Osteocyte (in vitro differentiated cells): ENCODE data around the gene KCNK18. TPM values are rescaled to one million over a fixed set of nuclear protein-coding genes. Genes with fewer than 3 reads are reported as not detected.
"Not testable (repeated sequence)": the region's sequence is repeated elsewhere in the genome, so short reads cannot be mapped to it uniquely, and the experiment has no call there.

Experiments used
- DNase-seq: peaks from one replicate; pipeline ENCODE4 v3.0.0; 2021; ENCODE audit warnings: mixed read lengths; ENCODE audit not compliant: unreplicated experiment; ENCODE audit errors: extremely low spot score
- H3K27ac Mint-ChIP-seq: one replicate; pipeline ENCODE4 v1.8.0; 2021; ENCODE audit warnings: mild to moderate bottlenecking, mixed read lengths; ENCODE audit not compliant: unreplicated experiment
- H3K27me3 Mint-ChIP-seq: one replicate; pipeline ENCODE4 v1.8.0; 2021; ENCODE audit warnings: mixed read lengths; ENCODE audit not compliant: unreplicated experiment
- H3K36me3 Mint-ChIP-seq: one replicate; pipeline ENCODE4 v1.8.0; 2021; ENCODE audit warnings: mixed read lengths; ENCODE audit not compliant: unreplicated experiment
- H3K4me1 Mint-ChIP-seq: one replicate; pipeline ENCODE4 v1.8.0; 2021; ENCODE audit warnings: mixed read lengths; ENCODE audit not compliant: unreplicated experiment
- H3K4me3 Mint-ChIP-seq: one replicate; pipeline ENCODE4 v1.8.0; 2021; ENCODE audit warnings: mild to moderate bottlenecking, moderate library complexity, mixed read lengths; ENCODE audit not compliant: unreplicated experiment
- H3K9me3 Mint-ChIP-seq: one replicate; pipeline ENCODE4 v1.8.0; 2021; ENCODE audit warnings: mixed read lengths; ENCODE audit not compliant: unreplicated experiment
- total RNA-seq: library from RNA; stranded (reverse); gene quantifications from 2 replicates; pipeline ENCODE4 v1.2.1, GENCODE V29; 2021
- TF ChIP-seq, protein P1 (sequence below): fragments of 200-600 bp; sonication (generic); IDR thresholded peaks from 2 replicates; pipeline ENCODE4 v1.5.0; 2021; ENCODE audit warnings: antibody characterized with exemption, mild to moderate bottlenecking, moderate library complexity

The KCNK18 gene
- total RNA-seq, 1 donor from 2014 or later = not detected

DNA sequence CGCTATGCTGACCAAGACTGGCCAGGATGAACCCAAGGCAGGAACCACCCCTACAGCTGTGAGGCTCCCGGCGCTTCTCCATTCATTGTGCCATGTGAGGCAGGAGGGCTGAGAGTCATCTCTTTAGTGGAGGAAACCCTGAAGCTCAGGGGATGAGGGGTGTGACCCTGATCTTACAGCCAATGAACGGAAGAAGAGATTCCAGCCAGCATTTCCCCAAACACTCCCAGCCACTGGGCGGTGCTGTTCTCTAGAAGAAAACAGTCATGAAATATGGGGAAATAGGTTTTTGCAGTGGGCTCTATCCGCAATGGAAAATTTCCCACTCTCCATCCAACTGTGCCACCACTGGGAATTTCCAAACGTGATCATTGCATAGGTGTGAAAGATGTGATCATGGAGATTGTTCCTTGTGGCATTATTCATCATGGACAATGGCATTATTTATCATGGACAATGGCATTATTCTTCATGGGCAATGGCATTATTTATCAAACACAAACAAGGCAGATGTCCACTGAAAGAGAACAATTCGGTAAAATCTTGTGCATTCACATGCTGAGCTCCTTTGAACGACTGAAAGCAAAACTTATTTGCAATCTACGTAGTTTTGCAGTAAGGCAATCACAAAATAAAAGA is 29.6 kb downstream of the KCNK18 start:
- no peak for DNase-seq
- no peak overlapping the region for H3K4me3 Mint-ChIP-seq
- no peaks in the 10 kb centered on the region for H3K4me1 Mint-ChIP-seq
- H3K27me3 Mint-ChIP-seq = peaks cover 44% of the 10 kb centered on the region
- H3K36me3 Mint-ChIP-seq = no peaks in the 10 kb centered on the region
- H3K9me3 Mint-ChIP-seq = no peaks in the 10 kb centered on the region
- H3K27ac Mint-ChIP-seq = no peak overlapping the region
- TF ChIP-seq, protein P1, sequence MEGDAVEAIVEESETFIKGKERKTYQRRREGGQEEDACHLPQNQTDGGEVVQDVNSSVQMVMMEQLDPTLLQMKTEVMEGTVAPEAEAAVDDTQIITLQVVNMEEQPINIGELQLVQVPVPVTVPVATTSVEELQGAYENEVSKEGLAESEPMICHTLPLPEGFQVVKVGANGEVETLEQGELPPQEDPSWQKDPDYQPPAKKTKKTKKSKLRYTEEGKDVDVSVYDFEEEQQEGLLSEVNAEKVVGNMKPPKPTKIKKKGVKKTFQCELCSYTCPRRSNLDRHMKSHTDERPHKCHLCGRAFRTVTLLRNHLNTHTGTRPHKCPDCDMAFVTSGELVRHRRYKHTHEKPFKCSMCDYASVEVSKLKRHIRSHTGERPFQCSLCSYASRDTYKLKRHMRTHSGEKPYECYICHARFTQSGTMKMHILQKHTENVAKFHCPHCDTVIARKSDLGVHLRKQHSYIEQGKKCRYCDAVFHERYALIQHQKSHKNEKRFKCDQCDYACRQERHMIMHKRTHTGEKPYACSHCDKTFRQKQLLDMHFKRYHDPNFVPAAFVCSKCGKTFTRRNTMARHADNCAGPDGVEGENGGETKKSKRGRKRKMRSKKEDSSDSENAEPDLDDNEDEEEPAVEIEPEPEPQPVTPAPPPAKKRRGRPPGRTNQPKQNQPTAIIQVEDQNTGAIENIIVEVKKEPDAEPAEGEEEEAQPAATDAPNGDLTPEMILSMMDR = peak; percentile 34

DNA sequence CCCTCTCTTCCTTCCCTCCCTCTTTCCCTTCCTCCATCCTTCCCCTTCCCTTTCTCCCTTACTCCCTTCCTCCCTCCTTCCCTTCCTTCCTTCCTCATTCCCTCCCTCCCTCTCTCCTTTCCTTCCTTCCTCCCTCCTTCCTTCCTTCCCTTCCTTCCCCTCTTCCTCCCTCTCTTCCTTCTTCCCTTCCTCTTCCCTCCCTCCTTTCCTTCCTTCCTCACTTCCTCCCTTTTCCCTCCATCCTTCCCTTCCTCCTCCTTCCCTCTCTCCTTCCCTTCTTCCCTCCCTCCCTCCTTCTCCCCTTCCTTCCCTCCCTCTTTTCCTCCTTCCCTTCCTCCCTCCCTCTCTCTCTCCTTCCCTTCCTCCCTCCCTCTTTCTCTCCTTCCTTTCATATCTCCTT is 30.9 kb downstream of the KCNK18 start:
- peaks cover 51% of the 10 kb centered on the region for H3K27me3 Mint-ChIP-seq
- no peaks in the 10 kb centered on the region for H3K36me3 Mint-ChIP-seq
- H3K9me3 Mint-ChIP-seq = no peaks in the 10 kb centered on the region
- H3K4me1 Mint-ChIP-seq = no peaks in the 10 kb centered on the region
- H3K4me3 Mint-ChIP-seq = no peak overlapping the region
- TF ChIP-seq, protein P1 = no peak
- H3K27ac Mint-ChIP-seq = no peak overlapping the region
- no peak for DNase-seq

DNA sequence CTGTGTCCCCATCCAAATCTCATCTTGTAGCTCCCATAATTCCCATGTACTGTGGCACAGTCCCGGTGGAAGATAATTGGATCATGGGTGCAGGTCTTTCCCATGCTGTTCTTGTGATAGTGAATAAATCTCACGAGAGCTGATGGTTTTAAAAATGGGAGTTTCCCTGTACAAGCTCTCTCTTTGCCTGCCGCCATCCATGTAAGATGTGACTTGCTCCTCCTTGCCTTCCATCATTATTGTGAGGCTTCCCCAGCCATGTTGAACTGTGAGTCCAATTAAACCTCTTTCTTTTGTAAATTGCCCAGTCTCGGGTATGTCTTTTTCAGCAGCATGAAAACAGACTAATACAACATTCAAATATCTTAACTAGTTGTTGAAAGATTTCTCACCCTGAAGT is 32.8 kb downstream of the KCNK18 start:
- H3K36me3 Mint-ChIP-seq, H3K27ac Mint-ChIP-seq, DNase-seq, H3K4me1 Mint-ChIP-seq, H3K9me3 Mint-ChIP-seq, H3K4me3 Mint-ChIP-seq: not testable (repeated sequence)
- H3K27me3 Mint-ChIP-seq = peaks cover 69% of the 10 kb centered on the region

DNA sequence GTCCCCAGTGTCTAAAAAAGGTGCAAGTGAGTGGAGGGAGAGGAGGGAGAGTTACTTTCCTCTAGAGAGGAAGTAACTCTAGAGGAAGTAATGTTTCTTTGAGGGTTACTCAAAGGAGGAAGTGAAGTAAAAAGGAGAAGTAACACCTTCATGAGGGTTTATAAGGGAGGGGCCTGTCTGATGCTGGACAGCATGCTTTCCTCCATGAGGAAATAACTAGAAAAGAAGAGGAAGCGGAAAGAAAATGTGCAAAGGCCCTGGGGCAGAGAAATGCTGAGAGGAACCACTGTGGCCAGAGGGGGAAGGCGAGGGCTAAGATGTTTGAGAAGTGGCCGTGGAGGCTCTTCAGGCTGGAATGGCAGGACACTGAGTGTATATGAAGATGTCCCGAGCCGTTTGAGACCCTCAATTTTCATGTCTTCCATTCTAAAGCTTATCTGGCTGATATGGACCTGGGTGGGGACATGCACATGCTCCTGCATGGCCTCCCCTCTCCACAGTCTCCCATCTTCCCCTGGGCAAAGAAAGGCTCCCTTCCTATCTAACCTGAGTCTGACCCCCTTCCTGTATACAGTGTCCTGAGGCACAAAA is 40.2 kb downstream of the KCNK18 start:
- peaks cover 3% of the 10 kb centered on the region for H3K4me1 Mint-ChIP-seq

DNA sequence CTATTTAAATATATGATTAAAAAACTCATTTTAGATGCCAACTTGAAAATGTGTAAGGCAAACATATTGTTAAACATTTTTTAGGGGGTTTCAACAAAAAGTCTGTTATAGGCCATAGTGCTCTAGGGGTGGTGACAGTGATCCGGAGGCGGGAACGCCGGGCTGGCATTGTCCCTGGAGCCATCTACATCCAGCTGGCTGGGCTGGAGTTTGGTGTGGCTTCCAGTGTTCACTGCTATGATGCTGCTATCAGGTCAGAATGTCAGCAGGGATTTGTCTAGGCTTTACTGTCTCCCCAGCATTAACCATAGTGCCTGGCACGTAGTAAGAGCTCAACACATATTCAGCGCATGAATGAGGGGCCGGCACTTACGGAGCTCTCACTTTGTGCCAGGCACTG is 41.8 kb downstream of the KCNK18 start:
- Mint-ChIP-seq H3K4me3 (no peak overlapping the region), H3K4me1 (peaks cover 3% of the 10 kb centered on the region), H3K36me3 (peaks cover 2% of the 10 kb centered on the region), H3K9me3 (no peaks in the 10 kb centered on the region), H3K27me3 (peaks cover 79% of the 10 kb centered on the region), H3K27ac (no peak overlapping the region)
- DNase-seq = no peak
- TF ChIP-seq, protein P1 = no peak

More for the DNA sequence above, 40.2 kb downstream of the KCNK18 start:
- H3K36me3 Mint-ChIP-seq = peaks cover 2% of the 10 kb centered on the region
- no peaks in the 10 kb centered on the region for H3K9me3 Mint-ChIP-seq
- DNase-seq = no peak
- TF ChIP-seq, protein P1 = no peak
- H3K27me3 Mint-ChIP-seq = peaks cover 74% of the 10 kb centered on the region
- H3K4me3 Mint-ChIP-seq = no peak overlapping the region
- no peak overlapping the region for H3K27ac Mint-ChIP-seq
